Fibroblast of mammary gland (primary cell): ENCODE results near the gene STEAP1B.

ENCODE experiments used
- DNase-seq: peaks from one replicate; pipeline ENCODE4 v3.0.0-alpha.2; 2010; ENCODE audit warnings: low read depth
- H3K4me3 ChIP-seq: 2 replicates; pipeline ENCODE4 v1.5.1; 2011; ENCODE audit warnings: low read depth, mild to moderate bottlenecking, low read length, moderate library complexity; ENCODE audit not compliant: control insufficient read depth
- CTCF ChIP-seq: conservative IDR thresholded peaks from 2 replicates; pipeline ENCODE4 v1.5.1; 2011; ENCODE audit warnings: low read depth, low read length, inconsistent platforms; ENCODE audit not compliant: control insufficient read depth, insufficient read depth

Gene STEAP1B

GRCh38 chr7:22389892-22390291 is 110.1 kb downstream of the STEAP1B start:
- no peak for TF ChIP-seq CTCF
- no peak for DNase-seq
- H3K4me3 ChIP-seq, result no peak overlapping the region

- DNase-seq, result peak; percentile 69
- H3K4me3 ChIP-seq, result no peak overlapping the region
- no peak for TF ChIP-seq CTCF
Measured at GRCh38 chr7:22387583-22387982, 112.4 kb downstream of the STEAP1B start.

GRCh38 chr7:22386865-22387264 is 113.1 kb downstream of the STEAP1B start:
- DNase-seq, result no peak
- H3K4me3 ChIP-seq, result no peak overlapping the region
- no peak for TF ChIP-seq CTCF

GRCh38 chr7:22386206-22386858 is 113.7 kb downstream of the STEAP1B start:
- TF ChIP-seq CTCF, result no peak
- H3K4me3 ChIP-seq, result no peak overlapping the region
- no peak for DNase-seq

GRCh38 chr7:22385326-22385725 is 114.7 kb downstream of the STEAP1B start:
- no peak overlapping the region for H3K4me3 ChIP-seq
- DNase-seq, result no peak
- no peak for TF ChIP-seq CTCF

GRCh38 chr7:22380333-22380732 is 119.7 kb downstream of the STEAP1B start:
- TF ChIP-seq CTCF, result no peak
- no peak overlapping the region for H3K4me3 ChIP-seq
- no peak for DNase-seq

- H3K4me3 ChIP-seq, result no peak overlapping the region
- TF ChIP-seq CTCF, result no peak
- no peak for DNase-seq
Measured at GRCh38 chr7:22378199-22378980, 121.6 kb downstream of the STEAP1B start.
